Measurements from ENCODE around the gene MPST.

Gene MPST

GRCh38 chr22:37025500-37026070, 6.0 kb downstream of the MPST start:
- Histone ChIP-seq H3K79me2 (ENCODE audit: low read length) (no peaks in the 10 kb centered on the region; the same call in 1 of the 2 replicates), H3K4me1 (ENCODE audit: low read length) (peaks cover 8% of the 10 kb centered on the region), H4K20me1 (ENCODE audit: insufficient read depth, low read length) (no peaks in the 10 kb centered on the region), H3K4me3 (ENCODE audit: low read length) (no peak overlapping the region), H3K4me2 (ENCODE audit: low read length) (no peak overlapping the region), H3K9ac (ENCODE audit: low read length) (no peak overlapping the region), H3K36me3 (replicated peaks; ENCODE audit: low read depth, low read length) (peaks cover 20% of the 10 kb centered on the region), H3K27ac (ENCODE audit: low read length) (no peak overlapping the region), H2AFZ (ENCODE audit: low read depth, low read length) (no peak overlapping the region), H3K9me3 (ENCODE audit: insufficient read depth, low read length) (no peaks in the 10 kb centered on the region), H3K27me3 (ENCODE audit: low read depth, low read length) (no peaks in the 10 kb centered on the region)
- TF ChIP-seq EZH2phosphoT487 (IDR thresholded peaks at IDR 0.05; ENCODE audit: low read depth) (no peak), CTCF (IDR thresholded peaks at IDR 0.05; ENCODE audit: low read depth, low read length) (no peak)

- peaks cover 20% of the 10 kb centered on the region for H3K36me3 ChIP-seq (replicated peaks; ENCODE audit: low read depth, low read length)
- no peak overlapping the region for H3K4me3 ChIP-seq (ENCODE audit: low read length)
- no peak overlapping the region for H3K9ac ChIP-seq (ENCODE audit: low read length)
- no peaks in the 10 kb centered on the region for H4K20me1 ChIP-seq (ENCODE audit: insufficient read depth, low read length)
- H3K9me3 ChIP-seq (ENCODE audit: insufficient read depth, low read length), result no peaks in the 10 kb centered on the region
- H3K79me2 ChIP-seq (ENCODE audit: low read length), result no peaks in the 10 kb centered on the region
- H3K27ac ChIP-seq (ENCODE audit: low read length), result no peak overlapping the region
- H2AFZ ChIP-seq (ENCODE audit: low read depth, low read length), result no peak overlapping the region
- no peaks in the 10 kb centered on the region for H3K27me3 ChIP-seq (ENCODE audit: low read depth, low read length)
- TF ChIP-seq CTCF (IDR thresholded peaks at IDR 0.05; ENCODE audit: low read depth, low read length) (no peak), EZH2phosphoT487 (IDR thresholded peaks at IDR 0.05; ENCODE audit: low read depth) (no peak)
- H3K4me1 ChIP-seq (ENCODE audit: low read length), result peaks cover 5% of the 10 kb centered on the region
- no peak overlapping the region for H3K4me2 ChIP-seq (ENCODE audit: low read length)
Measured at GRCh38 chr22:37026325-37026724, 6.8 kb downstream of the MPST start.

- Histone ChIP-seq H3K27me3 (ENCODE audit: low read depth, low read length) (no peaks in the 10 kb centered on the region), H3K9me3 (ENCODE audit: insufficient read depth, low read length) (no peaks in the 10 kb centered on the region), H3K4me3 (ENCODE audit: low read length) (no peak overlapping the region), H3K27ac (ENCODE audit: low read length) (no peak overlapping the region), H3K4me2 (ENCODE audit: low read length) (no peak overlapping the region), H2AFZ (ENCODE audit: low read depth, low read length) (no peak overlapping the region), H3K4me1 (ENCODE audit: low read length) (no peaks in the 10 kb centered on the region), H3K36me3 (replicated peaks; ENCODE audit: low read depth, low read length) (peaks cover 20% of the 10 kb centered on the region), H3K79me2 (ENCODE audit: low read length) (no peaks in the 10 kb centered on the region), H4K20me1 (ENCODE audit: insufficient read depth, low read length) (no peaks in the 10 kb centered on the region), H3K9ac (ENCODE audit: low read length) (no peak overlapping the region)
- no peak for TF ChIP-seq CTCF (IDR thresholded peaks at IDR 0.05; ENCODE audit: low read depth, low read length)
- TF ChIP-seq EZH2phosphoT487 (IDR thresholded peaks at IDR 0.05; ENCODE audit: low read depth), result no peak
Measured at GRCh38 chr22:37027556-37027955, 8.0 kb downstream of the MPST start.

- Histone ChIP-seq H3K4me3 (ENCODE audit: low read length) (no peak overlapping the region), H3K27ac (ENCODE audit: low read length) (no peak overlapping the region), H3K4me1 (ENCODE audit: low read length) (no peaks in the 10 kb centered on the region), H2AFZ (ENCODE audit: low read depth, low read length) (no peak overlapping the region), H4K20me1 (ENCODE audit: insufficient read depth, low read length) (no peaks in the 10 kb centered on the region), H3K36me3 (replicated peaks; ENCODE audit: low read depth, low read length) (peaks cover 20% of the 10 kb centered on the region), H3K9ac (ENCODE audit: low read length) (no peak overlapping the region), H3K4me2 (ENCODE audit: low read length) (no peak overlapping the region), H3K27me3 (ENCODE audit: low read depth, low read length) (no peaks in the 10 kb centered on the region), H3K79me2 (ENCODE audit: low read length) (no peaks in the 10 kb centered on the region), H3K9me3 (ENCODE audit: insufficient read depth, low read length) (no peaks in the 10 kb centered on the region)
- no peak for TF ChIP-seq EZH2phosphoT487 (IDR thresholded peaks at IDR 0.05; ENCODE audit: low read depth)
- TF ChIP-seq CTCF (IDR thresholded peaks at IDR 0.05; ENCODE audit: low read depth, low read length), result no peak
Measured at GRCh38 chr22:37028692-37029674, 9.4 kb downstream of the MPST start.

All from OCI-LY3 (cell line).